ENCODE results near the gene ADA. TPM values are rescaled to one million over a fixed set of nuclear protein-coding genes. Genes with fewer than 3 reads are reported as not detected.
A peak's percentile ranks its signal among the peaks of the same experiment; 100 is the strongest.

Gene ADA
- total and polyA plus RNA-seq, 9 of the 15 experiments (the other 6 are each of a cell fraction or from before 2014, with no cell fraction given) = 2.4 to 26.1 (median 5.3) TPM

- H3K27ac ChIP-seq (ENCODE audit: extremely low read depth, low read depth, low read length) = no peak overlapping the region
- H3K9me1 ChIP-seq (ENCODE audit: control insufficient read depth, insufficient read depth, low read length) = no peaks in the 10 kb centered on the region
- peaks cover 3 to 19% of the 10 kb centered on the region in 2 experiments; a peak in 4 of 5 replicates for H3K27me3 ChIP-seq (ENCODE audit: control insufficient read depth in 2 of 2, insufficient read depth in 2 of 2, low read length in 2 of 2)
- no peak overlapping the region for H3K4me3 ChIP-seq
- H3K4me1 ChIP-seq (replicated peaks in 1 of 2; ENCODE audit: control insufficient read depth in 2 of 2, insufficient read depth in 2 of 2, low read length in 2 of 2) = peaks cover 5 to 7% of the 10 kb centered on the region in 2 experiments; a peak in 3 of 5 replicates
- peak overlapping the region in 1 of 2 experiments; percentile 36; a peak in 1 of 4 replicates for H3K9ac ChIP-seq (ENCODE audit: insufficient read depth in 1 of 2, low read depth in 2 of 2, low read length in 2 of 2)
- POLR2A ChIA-PET = interaction anchor here (0.9 to 1.0 kb wide), 2 partner anchors 17 to 68 kb away, joined by 3 read pairs; no protein-coding TSS in a partner anchor
- no peaks in the 10 kb centered on the region; the same call in 1 of the 2 replicates for H4K20me1 ChIP-seq (replicated peaks; ENCODE audit: control insufficient read depth, insufficient read depth, low read length)
- CTCF ChIA-PET (ENCODE audit: low intra/inter-chr PET ratio) = no interaction called here
- no peak overlapping the region for H2AFZ ChIP-seq (ENCODE audit: low read depth, low read length)
- no TSS peak for BruUV-seq (replicated peaks)
- peak; percentile 67 for ATAC-seq
- no peaks in the 10 kb centered on the region for H3K79me2 ChIP-seq (ENCODE audit: control insufficient read depth, insufficient read depth, low read length)
- in situ Hi-C loops (cut with MboI) = no loop called here
- H3K9me3 ChIP-seq (replicated peaks; ENCODE audit: control insufficient read depth, insufficient read depth, low read depth, low read length) = no peaks in the 10 kb centered on the region
- H3K36me3 ChIP-seq (ENCODE audit: control insufficient read depth, insufficient read depth, low read length) = no peaks in the 10 kb centered on the region
- no peak for FAIRE-seq
- peak overlapping the region; percentile 12; the same call in 1 of the 2 replicates for H3K4me2 ChIP-seq (ENCODE audit: insufficient read depth, low read length)
- DNase-seq (ENCODE audit: extremely low read depth in 1 of 4, low spot score in 3 of 4) = peak in 2 of 4 experiments; percentile 41 to 56
- 2% methylated on average over 12 of the region's 12 CpGs for WGBS (ENCODE audit: insufficient coverage, low coverage, missing lambda C conversion rate)
- intact Hi-C loops (cut with micrococcal nuclease) = no loop called here
- TF ChIP-seq MTF1 (CRISPR knock-in tag; IDR thresholded peaks at IDR 0.05; ENCODE audit: borderline replicate concordance) = no peak
- TF ChIP-seq FOXM1 (IDR thresholded peaks at IDR 0.05; ENCODE audit: low read depth) = no peak
- TF ChIP-seq FOXM1 (CRISPR knock-in tag; IDR thresholded peaks at IDR 0.05; ENCODE audit: low read depth) = no peak
- peak; percentile 50; the same call in 1 of the 2 replicates for TF ChIP-seq ARID1B (IDR thresholded peaks at IDR 0.05)
- no peak for TF ChIP-seq KLF10 (CRISPR knock-in tag; IDR thresholded peaks at IDR 0.05)
- peak; percentile 63 for TF ChIP-seq CBFA2T3 (IDR thresholded peaks at IDR 0.05)
- peak; percentile 33; the same call in 1 of the 2 replicates for TF ChIP-seq SMAD4 (CRISPR knock-in tag; conservative IDR thresholded peaks at IDR 0.05)
- TF ChIP-seq CTBP1 (IDR thresholded peaks at IDR 0.05; ENCODE audit: borderline replicate concordance) = peak; percentile 42; the same call in 1 of the 2 replicates
- TF ChIP-seq MLX (CRISPR knock-in tag; conservative IDR thresholded peaks at IDR 0.05) = no peak
- TF ChIP-seq TAL1 (IDR thresholded peaks at IDR 0.05) = peak; percentile 20; the same call in 1 of the 2 replicates
- 0 out of 2 replicates have a peak, but pooled peaks have one; percentile 38 for TF ChIP-seq CXXC5 (CRISPR knock-in tag; IDR thresholded peaks at IDR 0.05)
- TF ChIP-seq XRCC5 (IDR thresholded peaks at IDR 0.05; ENCODE audit: low read depth, low read length) = no peak
- TF ChIP-seq PHB2 (IDR thresholded peaks at IDR 0.05; ENCODE audit: low read depth) = no peak
- TF ChIP-seq MAFG (tag; conservative IDR thresholded peaks at IDR 0.05) = peak; percentile 37; the same call in 1 of the 2 replicates
- 0 out of 2 replicates have a peak, but pooled peaks have one; percentile 22 for TF ChIP-seq VEZF1 (CRISPR knock-in tag; IDR thresholded peaks at IDR 0.05)
- TF ChIP-seq ZBTB17 (CRISPR knock-in tag; IDR thresholded peaks at IDR 0.05) = 0 out of 2 replicates have a peak, but pooled peaks have one; percentile 47
- TF ChIP-seq KDM1A (IDR thresholded peaks at IDR 0.05) = peak; percentile 70 to 72
- peak; percentile 48 for TF ChIP-seq RBM25 (IDR thresholded peaks at IDR 0.05; ENCODE audit: low read depth, low read length, severe bottlenecking)
- TF ChIP-seq TGIF2 (CRISPR knock-in tag; IDR thresholded peaks at IDR 0.05) = no peak
- peak in 1 of 2 experiments; percentile 64; a peak in 2 of 4 replicates for TF ChIP-seq RCOR1 (IDR thresholded peaks at IDR 0.05; ENCODE audit: borderline replicate concordance in 1 of 2, low read depth in 2 of 2, low read length in 2 of 2)
- no peak for TF ChIP-seq HLTF (IDR thresholded peaks at IDR 0.05)
- TF ChIP-seq CEBPB (tag; IDR thresholded peaks at IDR 0.05) = peak; percentile 47
- TF ChIP-seq RNF2 (IDR thresholded peaks at IDR 0.05) = peak; percentile 31; the same call in 1 of the 2 replicates
- TF ChIP-seq SRSF7 (optimal IDR thresholded peaks at IDR 0.05; ENCODE audit: low read depth, low read length) = no peak
Observed at GRCh38 chr20:44678990-44679611, 27.6 kb upstream of the ADA start.
